ENCODE data around the gene NUP210L. TPM values are rescaled to one million over a fixed set of nuclear protein-coding genes. Genes with fewer than 3 reads are reported as not detected.

Gene NUP210L
- 0.05 and 0.09 TPM in 2 replicates for total RNA-seq

- intact Hi-C loops (cut with micrococcal nuclease): no loop called here
Measured at GRCh38 chr1:154154534-154155191, at the start of gene NUP210L. Gene NUP210L, minus strand, starts transcription at chr1:154155073.

- intact Hi-C loops (cut with micrococcal nuclease): loop anchor here (1.0 to 5.0 kb wide), 2 partner anchors 73 to 278 kb away; partner anchors contain the start of gene HAX1
Measured at GRCh38 chr1:154199563-154199879, 44.6 kb upstream of the NUP210L start.

- intact Hi-C loops (cut with micrococcal nuclease): loop anchor here (1.0 to 5.0 kb wide), 2 partner anchors 73 to 278 kb away; partner anchors contain the start of gene HAX1
Measured at GRCh38 chr1:154198756-154199562, 44.1 kb upstream of the NUP210L start.

- intact Hi-C loops (cut with micrococcal nuclease): no loop called here
Measured at GRCh38 chr1:154193821-154194220, 38.9 kb upstream of the NUP210L start.

- intact Hi-C loops (cut with micrococcal nuclease): no loop called here
Measured at GRCh38 chr1:154192476-154192875, 37.6 kb upstream of the NUP210L start.

- intact Hi-C loops (cut with micrococcal nuclease): no loop called here
Measured at GRCh38 chr1:154191990-154192461, 37.2 kb upstream of the NUP210L start, which contains the start of gene TPM3. Gene TPM3, minus strand, starts transcription at chr1:154192100. Its CDS starts 82 bp downstream, at chr1:154192018.

GRCh38 chr1:154190550-154190949, 35.7 kb upstream of the NUP210L start:
- intact Hi-C loops (cut with micrococcal nuclease): no loop called here

- intact Hi-C loops (cut with micrococcal nuclease): loop anchor here (1.0 kb wide), 1 partner anchor 85 kb away; the partner anchor contains the start of gene HAX1
Measured at GRCh38 chr1:154186852-154187501, 32.1 kb upstream of the NUP210L start.

- intact Hi-C loops (cut with micrococcal nuclease): loop anchor here (1.0 kb wide), 1 partner anchor 86 kb away; the partner anchor contains the start of gene HAX1
Measured at GRCh38 chr1:154186177-154186576, 31.3 kb upstream of the NUP210L start.

GRCh38 chr1:154183046-154183915, 28.4 kb upstream of the NUP210L start:
- intact Hi-C loops (cut with micrococcal nuclease): loop anchor here (2.0 kb wide), 1 partner anchor 146 kb away; no protein-coding TSS in a partner anchor

- intact Hi-C loops (cut with micrococcal nuclease): loop anchor here (1.0 to 2.0 kb wide), 5 partner anchors 24 to 259 kb away; partner anchors contain the start of gene RPS27
Measured at GRCh38 chr1:154182344-154183045, 27.6 kb upstream of the NUP210L start.

GRCh38 chr1:154181944-154182343, 27.1 kb upstream of the NUP210L start:
- intact Hi-C loops (cut with micrococcal nuclease): loop anchor here (1.0 to 2.0 kb wide), 5 partner anchors 24 to 259 kb away; partner anchors contain the start of gene RPS27

- intact Hi-C loops (cut with micrococcal nuclease): no loop called here
Measured at GRCh38 chr1:154179946-154180687, 25.2 kb upstream of the NUP210L start.

- intact Hi-C loops (cut with micrococcal nuclease): no loop called here
Measured at GRCh38 chr1:154178911-154179811, 24.3 kb upstream of the NUP210L start.

- intact Hi-C loops (cut with micrococcal nuclease): no loop called here
Measured at GRCh38 chr1:154178013-154178412, 23.1 kb upstream of the NUP210L start.

GRCh38 chr1:154176337-154176736, 21.5 kb upstream of the NUP210L start:
- intact Hi-C loops (cut with micrococcal nuclease): no loop called here

GRCh38 chr1:154174654-154175053, 19.8 kb upstream of the NUP210L start:
- intact Hi-C loops (cut with micrococcal nuclease): no loop called here

- intact Hi-C loops (cut with micrococcal nuclease): no loop called here
Measured at GRCh38 chr1:154171880-154172279, 17.0 kb upstream of the NUP210L start.

All from T-helper 2 cell treated with Interferon-gamma antibody and Interleukin-4, amounts not matched to agents 100 ng/mL and 5 ng/mL, for 36 hours (primary cell).